GM23338 (cell line): ENCODE results near the gene CASK. TPM values are rescaled to one million over a fixed set of nuclear protein-coding genes. Genes with fewer than 3 reads are reported as not detected.

ENCODE experiments used
- ATAC-seq: fragments of 200-7000 bp; cut with Tn5 transposase; 3 replicates; pipeline ENCODE4 v1.9.1; 2020
- DNase-seq: peaks from one replicate; pipeline ENCODE4 v3.0.0-alpha.2; 2015; ENCODE audit warnings: low spot score
- H2AFZ ChIP-seq: fragments of 200-600 bp; sonication (generic); 2 replicates; pipeline ENCODE4 v1.8.0; 2016; ENCODE audit warnings: antibody characterized with exemption, mild to moderate bottlenecking, moderate library complexity
- H3F3A ChIP-seq: fragments of 200-600 bp; sonication (generic); replicated peaks from 2 replicates; pipeline ENCODE4 v1.8.0; 2017; ENCODE audit warnings: antibody characterized with exemption, mixed run types, low read depth
- H3K27ac ChIP-seq: fragments of 200-600 bp; sonication (generic); 2 replicates; pipeline ENCODE4 v1.6.1; 2016; ENCODE audit warnings: low read depth
- H3K27me3 ChIP-seq: fragments of 200-600 bp; sonication (generic); 2 replicates; pipeline ENCODE4 v1.8.0; 2016; ENCODE audit warnings: mild to moderate bottlenecking, mixed run types, moderate library complexity; ENCODE audit not compliant: insufficient read depth
- H3K36me3 ChIP-seq: fragments of 200-600 bp; sonication (generic); 2 replicates; pipeline ENCODE4 v1.8.0; 2016; ENCODE audit warnings: mild to moderate bottlenecking; ENCODE audit not compliant: insufficient read depth
- H3K4me1 ChIP-seq: fragments of 200-600 bp; sonication (generic); 2 replicates; pipeline ENCODE4 v1.8.0; 2016; ENCODE audit warnings: mild to moderate bottlenecking, moderate library complexity; ENCODE audit not compliant: insufficient read depth
- H3K4me2 ChIP-seq: fragments of 200-600 bp; sonication (generic); 2 replicates; pipeline ENCODE4 v1.7.1; 2017; ENCODE audit warnings: mixed run types
- H3K4me3 ChIP-seq: fragments of 200-600 bp; sonication (generic); 2 replicates; pipeline ENCODE4 v1.6.1; 2016; ENCODE audit warnings: mixed run types
- H3K79me2 ChIP-seq: fragments of 200-600 bp; sonication (generic); replicated peaks from 2 replicates; pipeline ENCODE4 v1.8.0; 2017; ENCODE audit warnings: mild to moderate bottlenecking; ENCODE audit not compliant: insufficient read depth
- H3K9me2 ChIP-seq: fragments of 200-600 bp; sonication (generic); 2 replicates; pipeline ENCODE4 v1.8.0; 2017; ENCODE audit not compliant: insufficient read depth
- H4K20me1 ChIP-seq: fragments of 200-600 bp; sonication (generic); replicated peaks from 2 replicates; pipeline ENCODE4 v1.8.0; 2017; ENCODE audit warnings: mild to moderate bottlenecking; ENCODE audit not compliant: insufficient read depth
- H3K27ac Mint-ChIP-seq: 2 replicates; pipeline ENCODE4 v1.8.0; 2020; ENCODE audit warnings: inconsistent platforms, mild to moderate bottlenecking, moderate library complexity, mixed read lengths
- H3K27me3 Mint-ChIP-seq: 3 replicates; pipeline ENCODE4 v1.8.0; 2022; ENCODE audit warnings: low read depth, mild to moderate bottlenecking, moderate library complexity, mixed read lengths, inconsistent platforms; ENCODE audit not compliant: insufficient read depth, poor library complexity
- H3K36me3 Mint-ChIP-seq: 3 replicates; pipeline ENCODE4 v1.8.0; 2021; ENCODE audit warnings: low read depth, mild to moderate bottlenecking, inconsistent platforms, moderate library complexity, mixed read lengths
- H3K4me1 Mint-ChIP-seq: 3 replicates; pipeline ENCODE4 v1.8.0; 2020; ENCODE audit warnings: mild to moderate bottlenecking, inconsistent platforms, mixed read lengths
- H3K4me3 Mint-ChIP-seq: 3 replicates; pipeline ENCODE4 v1.8.0; 2021; ENCODE audit warnings: moderate library complexity, mild to moderate bottlenecking, inconsistent platforms, mixed read lengths
- H3K9me3 Mint-ChIP-seq: 3 replicates; pipeline ENCODE4 v1.8.0; 2020; ENCODE audit warnings: moderate library complexity, mild to moderate bottlenecking, inconsistent platforms, mixed read lengths
- CREB1 ChIP-seq: fragments of 250-450 bp; sonication (Bioruptor Pico); IDR thresholded peaks from 2 replicates; pipeline ENCODE4 v1.5.0; 2020; ENCODE audit warnings: low read depth, mild to moderate bottlenecking, moderate library complexity
- EZH2 ChIP-seq: fragments of 200-600 bp; sonication (generic); IDR thresholded peaks from one replicate; pipeline ENCODE4 v1.8.0; 2017; ENCODE audit warnings: antibody characterized with exemption, mild to moderate bottlenecking, low read depth; ENCODE audit not compliant: unreplicated experiment
- EZH2phosphoT487 ChIP-seq: fragments of 200-600 bp; sonication (generic); IDR thresholded peaks from one replicate; pipeline ENCODE4 v1.8.1; 2018; ENCODE audit warnings: antibody characterized with exemption; ENCODE audit not compliant: unreplicated experiment
- JUNB ChIP-seq: IDR thresholded peaks from one replicate; pipeline ENCODE4 v1.6.1; 2016; ENCODE audit warnings: antibody characterized with exemption; ENCODE audit not compliant: unreplicated experiment
- NANOG ChIP-seq: IDR thresholded peaks from 2 replicates; pipeline ENCODE4 v1.6.1; 2016; ENCODE audit warnings: antibody characterized with exemption, borderline replicate concordance
- POLR2AphosphoS5 ChIP-seq: IDR thresholded peaks from 2 replicates; pipeline ENCODE4 v1.6.1; 2016; ENCODE audit warnings: antibody characterized with exemption, low read depth
- STAT1 ChIP-seq: IDR thresholded peaks from one replicate; pipeline ENCODE4 v1.6.1; 2016; ENCODE audit warnings: antibody characterized with exemption; ENCODE audit not compliant: unreplicated experiment
- ZNF114 ChIP-seq: fragments of 250-450 bp; sonication (Bioruptor Pico); IDR thresholded peaks from 2 replicates; pipeline ENCODE4 v1.5.0; 2020; ENCODE audit warnings: mild to moderate bottlenecking, moderate library complexity
- ZNF331 ChIP-seq: fragments of 250-450 bp; sonication (Bioruptor Pico); IDR thresholded peaks from 2 replicates; pipeline ENCODE4 v1.5.0; 2020; ENCODE audit warnings: low read depth, mild to moderate bottlenecking, moderate library complexity
- polyA plus RNA-seq: library from polyadenylated mRNA; unstranded; fragments of >200 nt; fragmentation: Nextera tagmentation; extraction: Ambion mirVana; gene quantifications from 2 replicates; pipeline ENCODE4 v1.2.1, GENCODE V29; 2016
- total RNA-seq: library from RNA; depleted of rRNA; stranded (reverse); fragments of >200 nt; shearing (Covaris generic); gene quantifications from 2 replicates; pipeline ENCODE4 v1.2.3, GENCODE V29; 2014
- TF ChIP-seq, protein P1 (sequence below): IDR thresholded peaks from one replicate; pipeline ENCODE4 v1.6.1; 2018; ENCODE audit warnings: antibody characterized with exemption; ENCODE audit not compliant: unreplicated experiment
- TF ChIP-seq, protein P2 (sequence below): fragments of 250-450 bp; sonication (Bioruptor Pico); IDR thresholded peaks from 2 replicates; pipeline ENCODE4 v1.5.0; 2020; ENCODE audit warnings: mild to moderate bottlenecking, moderate library complexity
- TF ChIP-seq, protein P3 (sequence below): IDR thresholded peaks from 2 replicates; pipeline ENCODE4 v1.6.1; 2016; ENCODE audit warnings: antibody characterized with exemption

The CASK gene
- total and polyA plus RNA-seq, 2 experiments from 2014 or later, result 15.3 to 44.4 TPM

DNA sequence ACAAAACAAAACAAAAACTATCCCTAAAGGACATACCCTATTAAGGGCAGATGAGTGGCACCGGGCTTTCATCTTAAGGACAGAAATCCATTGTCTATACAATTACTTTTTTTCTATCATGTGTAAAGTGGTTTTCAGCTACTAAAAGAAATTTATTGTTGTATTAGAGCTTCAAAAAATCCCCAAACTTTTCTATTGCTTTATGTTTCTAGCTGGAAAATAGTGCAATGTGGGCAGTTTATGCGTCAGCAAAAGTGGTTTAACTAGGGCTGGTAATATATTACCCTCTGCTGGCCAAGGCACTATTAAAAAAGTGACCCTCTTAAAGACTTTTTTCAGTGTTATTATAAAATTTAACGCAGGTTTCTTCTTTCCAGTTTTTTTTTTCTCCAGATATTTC lies 214.9 kb downstream of the CASK start:
- ATAC-seq, result no peak
- Mint-ChIP-seq H3K36me3 (no peaks in the 10 kb centered on the region; the same call in 2 of the 3 replicates), H3K9me3 (no peaks in the 10 kb centered on the region), H3K4me1 (peaks cover 44% of the 10 kb centered on the region), H3K4me3 (no peak overlapping the region), H3K27ac (no peak overlapping the region), H3K27me3 (no peaks in the 10 kb centered on the region)
- Histone ChIP-seq H4K20me1 (no peaks in the 10 kb centered on the region), H3K4me1 (peaks cover 19% of the 10 kb centered on the region), H2AFZ (no peak overlapping the region), H3K27ac (no peak overlapping the region), H3K4me3 (no peak overlapping the region), H3K79me2 (no peaks in the 10 kb centered on the region), H3K9me2 (no peaks in the 10 kb centered on the region), H3F3A (no peaks in the 10 kb centered on the region), H3K4me2 (no peak overlapping the region), H3K27me3 (no peaks in the 10 kb centered on the region), H3K36me3 (no peaks in the 10 kb centered on the region)
- TF ChIP-seq, protein P1, sequence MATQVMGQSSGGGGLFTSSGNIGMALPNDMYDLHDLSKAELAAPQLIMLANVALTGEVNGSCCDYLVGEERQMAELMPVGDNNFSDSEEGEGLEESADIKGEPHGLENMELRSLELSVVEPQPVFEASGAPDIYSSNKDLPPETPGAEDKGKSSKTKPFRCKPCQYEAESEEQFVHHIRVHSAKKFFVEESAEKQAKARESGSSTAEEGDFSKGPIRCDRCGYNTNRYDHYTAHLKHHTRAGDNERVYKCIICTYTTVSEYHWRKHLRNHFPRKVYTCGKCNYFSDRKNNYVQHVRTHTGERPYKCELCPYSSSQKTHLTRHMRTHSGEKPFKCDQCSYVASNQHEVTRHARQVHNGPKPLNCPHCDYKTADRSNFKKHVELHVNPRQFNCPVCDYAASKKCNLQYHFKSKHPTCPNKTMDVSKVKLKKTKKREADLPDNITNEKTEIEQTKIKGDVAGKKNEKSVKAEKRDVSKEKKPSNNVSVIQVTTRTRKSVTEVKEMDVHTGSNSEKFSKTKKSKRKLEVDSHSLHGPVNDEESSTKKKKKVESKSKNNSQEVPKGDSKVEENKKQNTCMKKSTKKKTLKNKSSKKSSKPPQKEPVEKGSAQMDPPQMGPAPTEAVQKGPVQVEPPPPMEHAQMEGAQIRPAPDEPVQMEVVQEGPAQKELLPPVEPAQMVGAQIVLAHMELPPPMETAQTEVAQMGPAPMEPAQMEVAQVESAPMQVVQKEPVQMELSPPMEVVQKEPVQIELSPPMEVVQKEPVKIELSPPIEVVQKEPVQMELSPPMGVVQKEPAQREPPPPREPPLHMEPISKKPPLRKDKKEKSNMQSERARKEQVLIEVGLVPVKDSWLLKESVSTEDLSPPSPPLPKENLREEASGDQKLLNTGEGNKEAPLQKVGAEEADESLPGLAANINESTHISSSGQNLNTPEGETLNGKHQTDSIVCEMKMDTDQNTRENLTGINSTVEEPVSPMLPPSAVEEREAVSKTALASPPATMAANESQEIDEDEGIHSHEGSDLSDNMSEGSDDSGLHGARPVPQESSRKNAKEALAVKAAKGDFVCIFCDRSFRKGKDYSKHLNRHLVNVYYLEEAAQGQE, result no peak
- TF ChIP-seq CREB1 (CRISPR knock-in tag) (no peak), EZH2phosphoT487 (no peak), NANOG (no peak)
- DNase-seq, result no peak

DNA sequence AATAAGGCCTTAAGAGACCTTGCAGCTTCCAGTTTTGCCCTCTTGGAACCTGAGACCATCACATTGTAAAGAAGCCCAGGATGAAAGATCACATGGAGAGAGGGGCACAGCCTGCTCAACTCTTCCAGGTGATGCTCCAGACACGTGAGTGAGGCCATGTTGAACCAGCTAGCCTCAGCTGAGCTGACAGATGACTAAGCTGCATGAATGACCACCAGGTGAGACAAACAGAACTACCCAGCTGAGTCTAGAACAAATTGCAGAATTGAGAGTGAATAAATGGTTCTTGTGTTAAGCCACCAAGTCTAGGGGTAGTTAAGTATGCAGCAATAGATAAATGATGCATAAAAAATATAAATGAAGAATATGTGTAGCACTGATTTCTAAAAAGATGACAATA lies 216.1 kb downstream of the CASK start:
- Histone ChIP-seq H3K36me3 (no peaks in the 10 kb centered on the region), H3K9me2 (no peaks in the 10 kb centered on the region), H3K4me2 (no peak overlapping the region), H4K20me1 (no peaks in the 10 kb centered on the region), H3K4me3 (no peak overlapping the region), H3F3A (no peaks in the 10 kb centered on the region), H2AFZ (no peak overlapping the region), H3K4me1 (peaks cover 19% of the 10 kb centered on the region), H3K27ac (no peak overlapping the region), H3K79me2 (no peaks in the 10 kb centered on the region), H3K27me3 (no peaks in the 10 kb centered on the region)
- Mint-ChIP-seq H3K4me3 (no peak overlapping the region), H3K36me3 (no peaks in the 10 kb centered on the region; the same call in 2 of the 3 replicates), H3K9me3 (no peaks in the 10 kb centered on the region), H3K27me3 (no peaks in the 10 kb centered on the region), H3K27ac (no peak overlapping the region; the same call in 1 of the 2 replicates), H3K4me1 (peaks cover 36% of the 10 kb centered on the region)
- ATAC-seq (no peak), DNase-seq (no peak)
- no peak for TF ChIP-seq CREB1 (CRISPR knock-in tag)
- TF ChIP-seq, protein P2, sequence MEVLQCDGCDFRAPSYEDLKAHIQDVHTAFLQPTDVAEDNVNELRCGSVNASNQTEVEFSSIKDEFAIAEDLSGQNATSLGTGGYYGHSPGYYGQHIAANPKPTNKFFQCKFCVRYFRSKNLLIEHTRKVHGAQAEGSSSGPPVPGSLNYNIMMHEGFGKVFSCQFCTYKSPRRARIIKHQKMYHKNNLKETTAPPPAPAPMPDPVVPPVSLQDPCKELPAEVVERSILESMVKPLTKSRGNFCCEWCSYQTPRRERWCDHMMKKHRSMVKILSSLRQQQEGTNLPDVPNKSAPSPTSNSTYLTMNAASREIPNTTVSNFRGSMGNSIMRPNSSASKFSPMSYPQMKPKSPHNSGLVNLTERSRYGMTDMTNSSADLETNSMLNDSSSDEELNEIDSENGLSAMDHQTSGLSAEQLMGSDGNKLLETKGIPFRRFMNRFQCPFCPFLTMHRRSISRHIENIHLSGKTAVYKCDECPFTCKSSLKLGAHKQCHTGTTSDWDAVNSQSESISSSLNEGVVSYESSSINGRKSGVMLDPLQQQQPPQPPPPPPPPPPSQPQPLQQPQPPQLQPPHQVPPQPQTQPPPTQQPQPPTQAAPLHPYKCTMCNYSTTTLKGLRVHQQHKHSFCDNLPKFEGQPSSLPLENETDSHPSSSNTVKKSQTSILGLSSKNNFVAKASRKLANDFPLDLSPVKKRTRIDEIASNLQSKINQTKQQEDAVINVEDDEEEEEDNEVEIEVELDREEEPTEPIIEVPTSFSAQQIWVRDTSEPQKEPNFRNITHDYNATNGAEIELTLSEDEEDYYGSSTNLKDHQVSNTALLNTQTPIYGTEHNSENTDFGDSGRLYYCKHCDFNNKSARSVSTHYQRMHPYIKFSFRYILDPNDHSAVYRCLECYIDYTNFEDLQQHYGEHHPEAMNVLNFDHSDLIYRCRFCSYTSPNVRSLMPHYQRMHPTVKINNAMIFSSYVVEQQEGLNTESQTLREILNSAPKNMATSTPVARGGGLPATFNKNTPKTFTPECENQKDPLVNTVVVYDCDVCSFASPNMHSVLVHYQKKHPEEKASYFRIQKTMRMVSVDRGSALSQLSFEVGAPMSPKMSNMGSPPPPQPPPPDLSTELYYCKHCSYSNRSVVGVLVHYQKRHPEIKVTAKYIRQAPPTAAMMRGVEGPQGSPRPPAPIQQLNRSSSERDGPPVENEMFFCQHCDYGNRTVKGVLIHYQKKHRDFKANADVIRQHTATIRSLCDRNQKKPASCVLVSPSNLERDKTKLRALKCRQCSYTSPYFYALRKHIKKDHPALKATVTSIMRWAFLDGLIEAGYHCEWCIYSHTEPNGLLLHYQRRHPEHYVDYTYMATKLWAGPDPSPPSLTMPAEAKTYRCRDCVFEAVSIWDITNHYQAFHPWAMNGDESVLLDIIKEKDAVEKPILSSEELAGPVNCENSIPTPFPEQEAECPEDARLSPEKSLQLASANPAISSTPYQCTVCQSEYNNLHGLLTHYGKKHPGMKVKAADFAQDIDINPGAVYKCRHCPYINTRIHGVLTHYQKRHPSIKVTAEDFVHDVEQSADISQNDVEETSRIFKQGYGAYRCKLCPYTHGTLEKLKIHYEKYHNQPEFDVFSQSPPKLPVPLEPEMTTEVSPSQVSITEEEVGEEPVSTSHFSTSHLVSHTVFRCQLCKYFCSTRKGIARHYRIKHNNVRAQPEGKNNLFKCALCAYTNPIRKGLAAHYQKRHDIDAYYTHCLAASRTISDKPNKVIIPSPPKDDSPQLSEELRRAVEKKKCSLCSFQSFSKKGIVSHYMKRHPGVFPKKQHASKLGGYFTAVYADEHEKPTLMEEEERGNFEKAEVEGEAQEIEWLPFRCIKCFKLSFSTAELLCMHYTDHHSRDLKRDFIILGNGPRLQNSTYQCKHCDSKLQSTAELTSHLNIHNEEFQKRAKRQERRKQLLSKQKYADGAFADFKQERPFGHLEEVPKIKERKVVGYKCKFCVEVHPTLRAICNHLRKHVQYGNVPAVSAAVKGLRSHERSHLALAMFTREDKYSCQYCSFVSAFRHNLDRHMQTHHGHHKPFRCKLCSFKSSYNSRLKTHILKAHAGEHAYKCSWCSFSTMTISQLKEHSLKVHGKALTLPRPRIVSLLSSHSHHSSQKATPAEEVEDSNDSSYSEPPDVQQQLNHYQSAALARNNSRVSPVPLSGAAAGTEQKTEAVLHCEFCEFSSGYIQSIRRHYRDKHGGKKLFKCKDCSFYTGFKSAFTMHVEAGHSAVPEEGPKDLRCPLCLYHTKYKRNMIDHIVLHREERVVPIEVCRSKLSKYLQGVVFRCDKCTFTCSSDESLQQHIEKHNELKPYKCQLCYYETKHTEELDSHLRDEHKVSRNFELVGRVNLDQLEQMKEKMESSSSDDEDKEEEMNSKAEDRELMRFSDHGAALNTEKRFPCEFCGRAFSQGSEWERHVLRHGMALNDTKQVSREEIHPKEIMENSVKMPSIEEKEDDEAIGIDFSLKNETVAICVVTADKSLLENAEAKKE (CRISPR knock-in tag), result no peak
- TF ChIP-seq, protein P3, sequence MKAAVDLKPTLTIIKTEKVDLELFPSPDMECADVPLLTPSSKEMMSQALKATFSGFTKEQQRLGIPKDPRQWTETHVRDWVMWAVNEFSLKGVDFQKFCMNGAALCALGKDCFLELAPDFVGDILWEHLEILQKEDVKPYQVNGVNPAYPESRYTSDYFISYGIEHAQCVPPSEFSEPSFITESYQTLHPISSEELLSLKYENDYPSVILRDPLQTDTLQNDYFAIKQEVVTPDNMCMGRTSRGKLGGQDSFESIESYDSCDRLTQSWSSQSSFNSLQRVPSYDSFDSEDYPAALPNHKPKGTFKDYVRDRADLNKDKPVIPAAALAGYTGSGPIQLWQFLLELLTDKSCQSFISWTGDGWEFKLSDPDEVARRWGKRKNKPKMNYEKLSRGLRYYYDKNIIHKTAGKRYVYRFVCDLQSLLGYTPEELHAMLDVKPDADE, result no peak
- TF ChIP-seq STAT1, result no peak
- no peak for TF ChIP-seq ZNF331 (CRISPR knock-in tag)
- no peak for TF ChIP-seq NANOG
- no peak for TF ChIP-seq EZH2
- no peak for TF ChIP-seq JUNB
- no peak for TF ChIP-seq ZNF114
- no peak for TF ChIP-seq EZH2phosphoT487
- no peak for TF ChIP-seq POLR2AphosphoS5
